Measurements from ENCODE around the gene GABRA5. TPM values are rescaled to one million over a fixed set of nuclear protein-coding genes. Genes with fewer than 3 reads are reported as not detected.

GABRA5 gene
- total RNA-seq, 2 experiments from 2014 or later, result not detected

- Mint-ChIP-seq H3K36me3 (ENCODE audit: low read depth) (no peaks in the 10 kb centered on the region), H3K9me3 (ENCODE audit: insufficient read depth) (peaks cover 3% of the 10 kb centered on the region), H3K27ac (no peak overlapping the region), H3K4me1 (ENCODE audit: low read depth) (no peaks in the 10 kb centered on the region), H3K4me3 (no peak overlapping the region), H3K27me3 (ENCODE audit: low read depth) (peaks cover 15% of the 10 kb centered on the region)
- CTCF ChIA-PET, result no interaction called here
- DNase-seq, result no peak
- no peak for ATAC-seq
- POLR2A ChIA-PET, result no interaction called here
Measured at GRCh38 chr15:26974120-26974780, 107.4 kb downstream of the GABRA5 start.

DNA sequence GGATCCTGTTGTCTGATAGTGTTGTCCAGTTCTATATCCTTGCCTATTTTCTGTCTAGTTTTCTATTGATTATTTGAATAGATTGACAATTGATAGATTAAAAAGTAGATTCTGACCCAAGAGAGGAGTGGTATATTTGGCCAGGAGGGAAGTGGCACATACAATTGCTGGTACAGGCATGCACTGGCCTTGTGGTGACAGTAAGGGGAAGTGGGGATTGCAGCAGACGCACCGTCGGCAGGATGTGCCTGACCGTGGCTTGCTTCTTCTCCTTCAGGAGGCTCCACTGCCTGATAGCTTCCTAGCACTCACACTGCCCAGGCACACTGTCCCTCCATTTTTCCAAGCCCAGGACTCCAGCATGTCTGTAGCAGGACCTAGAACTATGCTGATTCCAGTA lies 114.6 kb downstream of the GABRA5 start:
- Mint-ChIP-seq H3K36me3 (ENCODE audit: low read depth) (no peaks in the 10 kb centered on the region), H3K4me1 (ENCODE audit: low read depth) (no peaks in the 10 kb centered on the region), H3K27ac (no peak overlapping the region), H3K4me3 (no peak overlapping the region), H3K9me3 (ENCODE audit: insufficient read depth) (peaks cover 3% of the 10 kb centered on the region), H3K27me3 (ENCODE audit: low read depth) (no peaks in the 10 kb centered on the region)
- DNase-seq, result no peak
- ATAC-seq, result no peak
- POLR2A ChIA-PET, result no interaction called here
- CTCF ChIA-PET, result no interaction called here

- H3K27ac Mint-ChIP-seq, result no peak overlapping the region
- H3K36me3 Mint-ChIP-seq (ENCODE audit: low read depth), result no peaks in the 10 kb centered on the region
- H3K4me3 Mint-ChIP-seq, result no peak overlapping the region
- H3K9me3 Mint-ChIP-seq (ENCODE audit: insufficient read depth), result peaks cover 1% of the 10 kb centered on the region
- POLR2A ChIA-PET, result no interaction called here
- DNase-seq, result no peak
- CTCF ChIA-PET, result no interaction called here
- H3K27me3 Mint-ChIP-seq (ENCODE audit: low read depth), result no peaks in the 10 kb centered on the region
- no peak for ATAC-seq
- H3K4me1 Mint-ChIP-seq (ENCODE audit: low read depth), result no peaks in the 10 kb centered on the region
Measured at GRCh38 chr15:26983822-26984221, 117.0 kb downstream of the GABRA5 start.

DNA sequence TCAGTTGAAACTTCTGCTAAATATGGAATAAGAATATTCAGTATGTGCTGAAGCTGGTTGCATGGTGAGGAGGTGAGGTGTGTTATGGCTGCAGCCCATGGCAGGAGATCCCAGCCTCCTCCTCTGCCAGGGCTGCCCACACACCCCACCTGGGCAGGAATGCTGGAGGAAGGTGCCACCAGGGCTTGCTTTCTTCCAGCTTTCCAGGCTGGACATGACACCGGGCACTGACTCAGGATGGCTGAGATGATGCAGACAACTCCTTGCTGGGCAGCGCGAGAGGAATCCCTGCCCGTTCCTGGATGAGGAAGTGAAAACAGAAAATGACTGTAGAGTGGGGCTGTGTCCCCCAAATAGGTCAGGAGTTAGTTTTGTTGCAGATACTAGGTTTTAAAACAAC lies 118.2 kb downstream of the GABRA5 start:
- ATAC-seq, result no peak
- ChIA-PET CTCF (no interaction called here), POLR2A (no interaction called here)
- H3K9me3 Mint-ChIP-seq (ENCODE audit: insufficient read depth), result no peaks in the 10 kb centered on the region
- H3K27me3 Mint-ChIP-seq (ENCODE audit: low read depth), result no peaks in the 10 kb centered on the region
- no peak overlapping the region for H3K27ac Mint-ChIP-seq
- no peak overlapping the region for H3K4me3 Mint-ChIP-seq
- DNase-seq, result no peak
- H3K36me3 Mint-ChIP-seq (ENCODE audit: low read depth), result no peaks in the 10 kb centered on the region
- no peaks in the 10 kb centered on the region for H3K4me1 Mint-ChIP-seq (ENCODE audit: low read depth)

GRCh38 chr15:26996250-26996649 lies 129.4 kb downstream of the GABRA5 start:
- POLR2A ChIA-PET, result no interaction called here
- CTCF ChIA-PET, result no interaction called here
- no peaks in the 10 kb centered on the region for H3K27me3 Mint-ChIP-seq (ENCODE audit: low read depth)
- H3K4me1 Mint-ChIP-seq (ENCODE audit: low read depth), result no peaks in the 10 kb centered on the region
- no peak overlapping the region for H3K27ac Mint-ChIP-seq
- no peak for DNase-seq
- ATAC-seq, result no peak
- H3K36me3 Mint-ChIP-seq (ENCODE audit: low read depth), result no peaks in the 10 kb centered on the region
- peaks cover 6% of the 10 kb centered on the region for H3K9me3 Mint-ChIP-seq (ENCODE audit: insufficient read depth)
- no peak overlapping the region for H3K4me3 Mint-ChIP-seq

Other genes starting within 250 kb of the GABRA5 start
- gene GABRB3, start 94.0 kb upstream of the GABRA5 start, total RNA-seq, result under 1 TPM; 0.11 to 0.13 TPM
- gene GABRG3, start 104.1 kb downstream of the GABRA5 start, total RNA-seq, result not detected